HG03097 (cell line): Measurements from ENCODE around the gene GFOD2.
A peak's percentile ranks its signal among the peaks of the same experiment; 100 is the strongest.
"Not testable (repeated sequence)": the region's sequence is repeated elsewhere in the genome, so short reads cannot be mapped to it uniquely, and the experiment has no call there.

Source experiments
- ATAC-seq: cut with Tn5 transposase; IDR thresholded peaks from one replicate; pipeline ENCODE4 v1.9.1; 2021; ENCODE audit not compliant: unreplicated experiment, low FRiP score

The GFOD2 gene, protein sequence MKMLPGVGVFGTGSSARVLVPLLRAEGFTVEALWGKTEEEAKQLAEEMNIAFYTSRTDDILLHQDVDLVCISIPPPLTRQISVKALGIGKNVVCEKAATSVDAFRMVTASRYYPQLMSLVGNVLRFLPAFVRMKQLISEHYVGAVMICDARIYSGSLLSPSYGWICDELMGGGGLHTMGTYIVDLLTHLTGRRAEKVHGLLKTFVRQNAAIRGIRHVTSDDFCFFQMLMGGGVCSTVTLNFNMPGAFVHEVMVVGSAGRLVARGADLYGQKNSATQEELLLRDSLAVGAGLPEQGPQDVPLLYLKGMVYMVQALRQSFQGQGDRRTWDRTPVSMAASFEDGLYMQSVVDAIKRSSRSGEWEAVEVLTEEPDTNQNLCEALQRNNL

DNA sequence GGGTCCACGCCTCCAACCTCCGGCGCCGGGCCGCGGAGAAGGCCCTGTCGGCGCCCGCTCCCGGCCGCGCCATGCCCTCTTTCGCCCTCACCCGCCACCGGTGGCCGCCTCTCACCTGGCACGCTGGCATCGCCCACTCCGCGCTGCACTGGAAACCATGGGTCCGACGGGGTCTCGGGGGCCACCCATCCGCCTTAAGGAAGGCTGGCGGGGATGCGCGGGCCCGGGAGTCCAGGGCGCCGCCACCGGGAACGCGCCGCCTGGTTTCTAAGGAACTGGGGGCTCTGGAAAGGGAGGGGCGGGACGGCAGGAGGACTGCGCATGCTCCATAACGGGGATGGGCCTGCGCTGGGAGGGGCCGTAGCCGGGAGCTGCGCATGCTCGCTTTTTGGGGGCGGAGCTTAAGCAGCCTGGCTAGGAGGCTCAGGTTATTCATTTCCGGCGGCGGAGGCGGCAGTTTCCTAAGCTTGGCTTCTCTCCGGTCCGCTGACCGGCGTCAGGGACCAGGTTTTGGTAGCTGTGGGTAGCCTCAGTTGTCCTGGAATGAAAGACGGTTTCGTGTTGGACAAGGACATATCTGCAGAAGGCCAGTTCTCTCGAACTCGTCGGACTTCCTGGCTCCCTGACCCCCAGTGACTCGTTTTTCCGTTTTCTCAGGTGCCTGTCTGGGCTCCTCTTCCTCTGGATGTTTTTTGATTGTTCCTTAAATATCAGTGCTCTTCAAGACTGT lies at the start of gene GFOD2:
TSS of gene GFOD2 (minus strand) at position 269 of the 730 bp plus-strand sequence. CDS start 33,601 bp downstream, outside the sequence.
- ATAC-seq, result peak; percentile 84

GRCh38 chr16:67767953-67768352 lies 48.8 kb upstream of the GFOD2 start:
- no peak for ATAC-seq

GRCh38 chr16:67766291-67766690 lies 47.2 kb upstream of the GFOD2 start:
- no peak for ATAC-seq

- ATAC-seq, result no peak
These were observed 45.1 kb upstream of the GFOD2 start for GRCh38 chr16:67764158-67764667.

DNA sequence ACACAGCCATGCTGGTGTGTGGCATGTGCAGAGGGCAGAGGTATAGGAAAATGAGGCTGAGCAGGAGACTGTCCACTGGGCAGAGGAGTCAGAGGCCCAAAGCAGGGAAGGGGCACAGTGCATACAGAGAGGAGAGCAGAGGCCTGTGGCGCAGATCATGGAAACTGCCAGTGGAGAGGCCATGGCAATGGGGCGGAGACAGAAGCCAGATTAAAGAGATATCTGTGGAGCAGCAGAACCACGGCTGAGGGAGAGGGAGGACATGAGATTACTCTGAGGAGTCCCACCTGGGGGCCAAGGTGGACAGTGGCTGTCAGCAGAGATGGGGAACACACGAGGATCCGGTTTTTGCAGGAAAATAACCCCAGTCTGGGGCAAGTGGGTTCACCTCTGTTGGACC lies 44.0 kb upstream of the GFOD2 start:
- ATAC-seq, result no peak

DNA sequence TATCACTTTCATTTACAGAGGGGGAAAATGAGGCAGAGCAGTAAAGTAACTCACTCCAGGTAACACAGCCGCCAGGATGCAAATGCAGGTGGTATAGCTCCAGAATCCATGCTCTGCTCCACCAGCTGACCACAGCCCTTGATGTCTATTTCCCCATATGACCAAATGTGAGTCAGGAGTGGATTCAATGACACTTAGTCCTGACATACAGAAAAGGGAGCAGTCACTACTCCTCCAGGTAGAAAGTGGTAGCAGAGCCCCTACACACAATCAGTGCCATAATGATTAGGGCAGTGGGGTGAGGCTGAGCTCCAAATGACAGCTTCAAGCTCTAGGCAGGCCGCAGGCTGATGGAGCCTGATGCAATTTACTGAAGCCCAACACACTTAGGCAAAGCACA lies 43.3 kb upstream of the GFOD2 start:
- ATAC-seq, result no peak

- no peak for ATAC-seq
These were observed 42.8 kb upstream of the GFOD2 start for GRCh38 chr16:67761924-67762323.

DNA sequence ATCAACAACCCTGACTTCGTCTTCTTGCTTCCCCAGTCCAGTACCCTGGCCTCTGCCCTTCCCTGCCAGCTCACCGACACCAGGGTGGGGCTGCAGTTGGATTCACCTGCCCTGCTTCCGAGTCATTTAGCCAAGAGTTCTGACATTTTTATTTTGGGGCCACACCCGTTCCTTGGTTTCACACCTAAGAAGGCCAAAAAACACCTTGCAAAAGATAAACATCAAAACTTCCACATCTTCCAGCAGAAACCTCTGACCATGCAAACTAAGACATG lies 41.8 kb upstream of the GFOD2 start:
- ATAC-seq, result no peak

DNA sequence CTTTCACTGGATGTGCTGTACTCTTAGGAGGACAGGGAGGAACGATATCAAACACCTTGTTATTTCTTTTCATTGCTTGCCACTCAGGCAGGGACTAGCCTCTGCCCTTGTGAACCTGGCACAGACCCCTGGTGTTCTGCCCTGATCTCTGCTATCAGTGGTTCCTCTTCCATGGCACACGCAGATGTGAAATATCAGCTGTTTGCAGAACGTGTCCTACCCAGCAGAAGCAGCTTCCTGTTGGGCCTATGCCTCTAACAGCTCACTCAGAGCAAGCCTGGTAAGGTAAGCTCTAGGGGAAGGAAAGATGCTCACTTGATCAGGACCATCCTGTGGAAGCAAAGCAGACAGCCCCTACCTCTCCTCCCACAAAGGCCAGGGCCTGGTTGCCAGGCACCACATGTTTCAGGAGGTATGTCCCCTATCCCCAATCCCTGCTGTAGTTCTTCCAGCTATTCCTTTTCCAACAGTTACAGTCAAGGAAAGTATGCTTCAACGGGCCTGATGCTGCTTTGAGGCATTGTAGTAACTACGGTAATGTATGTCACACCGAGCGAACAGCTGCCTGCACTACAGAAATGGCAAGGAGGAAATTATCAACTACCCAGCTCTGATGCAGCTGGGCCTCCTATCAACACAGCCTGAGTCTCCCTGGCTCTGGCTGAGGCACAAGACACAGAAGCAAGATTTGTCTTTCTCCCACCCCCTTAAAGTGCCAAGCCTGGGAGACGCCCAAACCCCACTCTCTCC lies 41.3 kb upstream of the GFOD2 start:
- no peak for ATAC-seq

DNA sequence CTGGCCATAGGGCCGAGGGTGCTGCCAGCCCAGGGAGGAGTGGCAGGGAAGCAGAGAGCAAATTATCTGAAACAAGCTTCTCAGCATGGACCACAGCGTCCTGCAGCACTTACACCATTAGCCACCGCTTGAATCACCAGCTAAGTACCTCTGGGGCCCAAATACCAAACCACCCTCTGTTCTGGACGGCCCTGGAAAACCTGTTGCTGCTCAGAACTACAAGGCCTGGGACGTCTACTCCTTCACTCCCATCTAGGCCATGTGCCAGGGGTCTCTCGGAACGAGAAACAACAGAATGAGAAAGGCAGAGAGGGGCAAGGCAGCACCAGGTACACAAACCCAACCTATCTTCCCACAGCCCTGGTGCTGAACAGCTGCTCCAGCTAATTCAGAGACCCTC lies 39.9 kb upstream of the GFOD2 start:
- ATAC-seq, result no peak

DNA sequence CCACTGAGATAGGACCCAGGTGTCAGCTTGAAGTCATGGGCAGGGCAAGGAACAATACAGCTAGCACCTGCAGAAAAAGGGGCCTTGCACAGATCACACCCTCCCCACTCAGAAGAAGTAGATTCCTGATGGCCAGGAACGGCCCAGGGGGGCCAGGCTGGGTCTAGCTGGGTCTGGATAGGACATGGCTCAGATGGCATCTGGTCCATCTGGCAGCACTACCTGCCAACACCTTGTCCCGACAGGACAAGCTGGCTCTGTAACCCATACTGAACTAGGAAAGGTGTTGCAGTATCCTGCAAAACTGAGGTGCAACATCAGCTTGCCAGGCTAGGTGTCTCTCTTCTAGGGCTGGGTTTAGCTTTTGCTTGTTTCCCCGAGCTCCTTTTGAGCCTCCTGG lies 38.9 kb upstream of the GFOD2 start:
- ATAC-seq, result no peak

GRCh38 chr16:67752641-67753040 lies 33.5 kb upstream of the GFOD2 start:
- ATAC-seq, result no peak

DNA sequence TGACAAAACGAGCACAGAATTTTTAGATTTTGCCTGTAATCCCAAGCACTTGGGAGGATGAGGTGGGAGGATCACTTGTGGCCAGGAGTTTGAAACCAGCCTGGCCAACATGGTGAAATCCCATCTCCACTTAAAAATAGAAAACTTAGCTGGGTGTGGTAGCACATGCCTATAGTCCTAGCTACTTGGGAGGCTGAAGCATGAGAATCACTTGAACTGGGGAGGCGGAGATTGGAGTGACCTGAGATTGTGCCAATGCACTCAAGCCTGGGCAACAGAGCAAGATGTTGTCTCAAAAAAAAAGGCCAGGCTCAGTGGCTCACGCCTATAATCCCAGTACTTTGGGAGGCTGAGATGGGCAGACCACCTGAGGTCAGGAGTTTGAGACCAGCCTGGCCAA lies 32.2 kb upstream of the GFOD2 start:
- not testable (repeated sequence) for ATAC-seq

- ATAC-seq, result no peak
These were observed 31.4 kb upstream of the GFOD2 start for GRCh38 chr16:67750466-67750865.

DNA sequence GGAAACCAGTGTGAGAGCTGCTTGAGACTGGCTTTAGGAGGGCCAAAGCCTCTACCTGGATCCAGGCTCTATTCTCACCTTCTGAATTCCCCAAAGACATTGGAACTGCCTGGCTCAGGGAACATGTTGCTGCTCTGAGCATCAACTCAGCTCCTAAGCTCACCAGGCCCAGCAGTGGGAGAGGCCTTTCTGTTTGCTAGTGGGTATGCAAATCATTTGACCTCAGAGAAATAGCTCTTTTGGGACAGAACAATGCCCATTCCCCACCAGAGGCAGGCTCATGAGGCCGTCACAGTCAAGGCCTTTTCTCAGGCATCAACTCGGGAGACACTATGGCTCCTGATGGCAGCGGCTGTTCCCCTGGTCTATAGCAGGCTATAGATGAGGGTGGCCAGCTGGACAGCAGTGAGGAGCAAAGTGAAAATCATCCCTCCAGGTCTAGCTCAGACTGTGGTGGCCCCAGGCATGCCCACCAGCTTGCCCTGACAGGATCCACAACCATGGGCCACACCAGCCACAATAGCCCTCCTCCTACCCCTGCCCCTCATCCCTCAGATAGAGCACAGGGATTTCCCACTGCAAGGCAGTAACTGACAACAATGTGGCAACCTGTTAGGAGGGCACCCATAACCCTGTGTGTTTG lies 30.4 kb upstream of the GFOD2 start:
- ATAC-seq, result no peak

DNA sequence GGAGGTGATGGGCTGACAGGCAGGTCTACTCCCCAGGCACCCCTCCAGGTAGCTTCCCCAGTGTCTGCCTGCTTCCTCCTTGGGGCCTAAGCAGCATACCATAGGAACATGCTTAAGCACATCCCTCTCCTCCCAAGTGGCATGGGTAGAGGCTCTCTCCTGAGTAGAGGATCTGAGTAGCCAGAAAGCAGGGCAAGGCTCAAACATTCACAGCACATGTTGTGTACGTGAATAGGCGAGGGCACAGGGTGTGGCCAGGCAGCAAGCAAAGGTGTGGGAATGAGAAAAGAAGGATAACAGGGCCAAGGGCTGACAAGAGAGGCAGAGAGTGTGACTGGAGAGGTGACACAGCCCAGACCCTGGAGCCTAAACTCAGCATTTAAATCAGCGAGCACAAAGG lies 29.7 kb upstream of the GFOD2 start:
- no peak for ATAC-seq

GRCh38 chr16:67746846-67747245 lies 27.7 kb upstream of the GFOD2 start:
- no peak for ATAC-seq

- no peak for ATAC-seq
These were observed 22.0 kb upstream of the GFOD2 start for GRCh38 chr16:67741118-67741517.

DNA sequence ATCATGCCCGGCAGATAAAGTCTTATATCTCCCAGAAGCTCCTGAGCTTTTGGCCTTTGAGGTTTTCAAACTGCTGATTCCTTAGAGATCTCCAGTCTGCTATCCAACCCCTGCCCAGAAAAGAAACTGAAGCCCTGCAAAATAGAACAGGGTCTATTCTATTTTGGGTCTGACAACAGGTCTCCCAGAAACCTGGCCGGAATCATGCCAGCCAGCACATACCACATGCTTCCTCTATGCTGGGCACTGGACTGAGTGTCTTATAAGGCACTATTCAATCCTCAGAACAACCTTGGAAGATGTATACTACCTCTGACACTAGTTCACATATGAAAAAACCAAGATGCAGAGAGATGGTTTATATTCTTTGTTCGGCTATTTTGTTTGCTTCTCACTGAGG lies 21.3 kb upstream of the GFOD2 start:
- no peak for ATAC-seq

GRCh38 chr16:67736858-67737257 lies 17.7 kb upstream of the GFOD2 start:
- no peak for ATAC-seq

DNA sequence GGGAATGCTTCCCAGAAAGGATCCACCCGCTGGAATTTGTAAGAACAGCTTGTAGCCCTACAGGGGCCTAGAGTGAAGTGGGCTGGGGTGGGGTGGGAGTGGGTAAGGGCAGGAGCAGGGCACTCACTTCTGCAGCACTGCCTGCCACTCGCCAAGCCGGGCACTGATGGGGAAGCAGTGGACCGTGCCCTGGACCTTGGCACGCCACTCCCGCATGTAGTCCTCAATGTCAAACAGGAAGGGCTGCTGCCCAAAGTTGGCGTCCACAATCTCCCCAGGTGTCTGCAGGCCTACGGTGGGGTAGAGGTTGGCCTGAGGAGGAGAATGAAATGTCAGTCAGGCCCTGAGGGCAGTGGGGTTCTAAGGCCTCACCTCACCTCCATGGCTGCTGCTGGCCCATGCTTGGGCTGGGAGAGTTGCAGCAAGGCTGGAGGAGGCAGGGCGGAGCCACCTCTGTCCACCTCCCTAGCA lies 15.7 kb upstream of the GFOD2 start:
- ATAC-seq, result no peak
